Breast epithelium (tissue), 4 donors: ENCODE measurements around the gene HSD17B2. TPM values are rescaled to one million over a fixed set of nuclear protein-coding genes. Genes with fewer than 3 reads are reported as not detected.
A peak's percentile ranks its signal among the peaks of the same experiment; 100 is the strongest.

ENCODE experiments used
- DNase-seq, 2 donors: peaks; one replicate each; pipeline ENCODE4 v3.0.0-alpha.2; 2019; ENCODE audit warnings: low spot score in 2 of 2
- H3K27ac ChIP-seq, 2 donors: fragments of 200-600 bp; sonication (generic) in 1 of 2; one replicate each; pipeline ENCODE4 v1.5.1; 2016 to 2019; ENCODE audit warnings: mild to moderate bottlenecking in 1 of 2
- H3K27me3 ChIP-seq, 2 donors: fragments of 200-600 bp; sonication (generic) in 1 of 2; one replicate each; pipeline versions ENCODE4 v1.5.1 to v1.6.0; 2017 to 2019; ENCODE audit warnings: control low read depth in 1 of 2, mild to moderate bottlenecking in 1 of 2
- H3K36me3 ChIP-seq: fragments of 200-600 bp; one replicate; pipeline ENCODE4 v1.5.1; 2019
- H3K4me1 ChIP-seq, 2 donors: fragments of 200-600 bp; sonication (generic); one replicate each; pipeline ENCODE4 v1.5.1; 2016 to 2019; ENCODE audit warnings: control low read depth in 1 of 2
- H3K4me3 ChIP-seq, 3 donors: fragments of 200-600 bp; sonication (generic); 1 replicate in 2 of 3; 2 replicates in 1 of 3; pipeline ENCODE4 v1.5.1; 2016 to 2019; ENCODE audit warnings: mild to moderate bottlenecking in 3 of 3, moderate library complexity in 2 of 3
- H3K9me3 ChIP-seq, 2 donors: fragments of 200-600 bp; sonication (generic) in 1 of 2; one replicate each; pipeline ENCODE4 v1.5.1; 2016 to 2019; ENCODE audit warnings: control low read depth in 1 of 2
- POLR2A ChIP-seq: fragments of 450-650 bp; IDR thresholded peaks from one replicate; pipeline ENCODE4 v1.6.1; 2016; ENCODE audit warnings: antibody characterized with exemption, mild to moderate bottlenecking, moderate library complexity
- POLR2AphosphoS5 ChIP-seq, 3 donors: sonication (generic); formaldehyde crosslinking; IDR thresholded peaks; one replicate each; pipeline ENCODE4 v1.6.1; 2017; ENCODE audit warnings: antibody characterized with exemption in 3 of 3
- intact Hi-C: fragments of 100-400 bp; cut with DNase I; formaldehyde crosslinking; loops from one replicate; pipeline ENCODE4 v1.15.1; 2023; ENCODE audit warnings: low total_unique reads
- total RNA-seq, 3 donors: library from RNA; depleted of rRNA; stranded (reverse); fragments of >200 nt; gene quantifications; one replicate each; pipeline ENCODE4 v1.1.0, GENCODE V29; 2016
- TF ChIP-seq, protein P1 (sequence below), 3 donors: fragments of 450-650 bp; IDR thresholded peaks; one replicate each; pipeline ENCODE4 v1.5.1; 2016 to 2017; ENCODE audit warnings: antibody characterized with exemption in 3 of 3, mild to moderate bottlenecking in 3 of 3, moderate library complexity in 3 of 3

Gene HSD17B2
- total RNA-seq, 3 donors from 2014 or later = 4.5 to 8.8 TPM; not detected in 1

- TF ChIP-seq POLR2A = no peak
- TF ChIP-seq POLR2AphosphoS5 (IDR thresholded peaks at IDR 0.05) = no peak
- TF ChIP-seq, protein P1, sequence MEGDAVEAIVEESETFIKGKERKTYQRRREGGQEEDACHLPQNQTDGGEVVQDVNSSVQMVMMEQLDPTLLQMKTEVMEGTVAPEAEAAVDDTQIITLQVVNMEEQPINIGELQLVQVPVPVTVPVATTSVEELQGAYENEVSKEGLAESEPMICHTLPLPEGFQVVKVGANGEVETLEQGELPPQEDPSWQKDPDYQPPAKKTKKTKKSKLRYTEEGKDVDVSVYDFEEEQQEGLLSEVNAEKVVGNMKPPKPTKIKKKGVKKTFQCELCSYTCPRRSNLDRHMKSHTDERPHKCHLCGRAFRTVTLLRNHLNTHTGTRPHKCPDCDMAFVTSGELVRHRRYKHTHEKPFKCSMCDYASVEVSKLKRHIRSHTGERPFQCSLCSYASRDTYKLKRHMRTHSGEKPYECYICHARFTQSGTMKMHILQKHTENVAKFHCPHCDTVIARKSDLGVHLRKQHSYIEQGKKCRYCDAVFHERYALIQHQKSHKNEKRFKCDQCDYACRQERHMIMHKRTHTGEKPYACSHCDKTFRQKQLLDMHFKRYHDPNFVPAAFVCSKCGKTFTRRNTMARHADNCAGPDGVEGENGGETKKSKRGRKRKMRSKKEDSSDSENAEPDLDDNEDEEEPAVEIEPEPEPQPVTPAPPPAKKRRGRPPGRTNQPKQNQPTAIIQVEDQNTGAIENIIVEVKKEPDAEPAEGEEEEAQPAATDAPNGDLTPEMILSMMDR (IDR thresholded peaks at IDR 0.05) = no peak
- Histone ChIP-seq H3K4me3 (no peak overlapping the region), H3K36me3 (no peaks in the 10 kb centered on the region), H3K27ac (no peak overlapping the region), H3K9me3 (no peaks in the 10 kb centered on the region), H3K4me1 (no peaks in the 10 kb centered on the region), H3K27me3 (no peaks in the 10 kb centered on the region)
- intact Hi-C loops = no loop called here
- no peak for DNase-seq
These were observed 40.6 kb upstream of the HSD17B2 start for GRCh38 chr16:81994485-81994884.

DNA sequence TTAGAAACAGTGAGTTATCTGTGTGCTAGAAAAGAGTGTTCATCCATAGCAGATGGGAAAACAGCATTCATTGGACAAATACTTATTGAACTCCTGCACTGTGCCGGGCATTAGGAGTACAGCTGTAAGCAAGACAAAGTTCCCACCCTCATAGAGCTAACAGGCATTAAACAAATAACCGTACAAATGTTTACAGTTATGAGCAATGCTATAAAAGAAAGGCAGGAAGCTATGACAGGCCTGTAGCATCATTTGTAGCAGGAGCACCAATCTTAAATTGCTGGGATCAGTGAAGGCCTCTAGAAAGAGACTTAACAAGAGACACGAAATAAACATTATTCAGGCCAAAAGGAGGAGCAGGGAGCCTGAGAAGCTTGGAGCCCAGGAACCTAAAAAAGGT is 39.4 kb upstream of the HSD17B2 start:
- H3K27me3 ChIP-seq = no peaks in the 10 kb centered on the region
- no peak for DNase-seq
- H3K27ac ChIP-seq = no peak overlapping the region
- TF ChIP-seq POLR2AphosphoS5 (IDR thresholded peaks at IDR 0.05) (no peak), POLR2A (no peak)
- TF ChIP-seq, protein P1 (IDR thresholded peaks at IDR 0.05) = no peak
- H3K4me3 ChIP-seq = no peak overlapping the region
- no peaks in the 10 kb centered on the region for H3K9me3 ChIP-seq
- no peaks in the 10 kb centered on the region for H3K36me3 ChIP-seq
- intact Hi-C loops = no loop called here
- H3K4me1 ChIP-seq = no peaks in the 10 kb centered on the region

DNA sequence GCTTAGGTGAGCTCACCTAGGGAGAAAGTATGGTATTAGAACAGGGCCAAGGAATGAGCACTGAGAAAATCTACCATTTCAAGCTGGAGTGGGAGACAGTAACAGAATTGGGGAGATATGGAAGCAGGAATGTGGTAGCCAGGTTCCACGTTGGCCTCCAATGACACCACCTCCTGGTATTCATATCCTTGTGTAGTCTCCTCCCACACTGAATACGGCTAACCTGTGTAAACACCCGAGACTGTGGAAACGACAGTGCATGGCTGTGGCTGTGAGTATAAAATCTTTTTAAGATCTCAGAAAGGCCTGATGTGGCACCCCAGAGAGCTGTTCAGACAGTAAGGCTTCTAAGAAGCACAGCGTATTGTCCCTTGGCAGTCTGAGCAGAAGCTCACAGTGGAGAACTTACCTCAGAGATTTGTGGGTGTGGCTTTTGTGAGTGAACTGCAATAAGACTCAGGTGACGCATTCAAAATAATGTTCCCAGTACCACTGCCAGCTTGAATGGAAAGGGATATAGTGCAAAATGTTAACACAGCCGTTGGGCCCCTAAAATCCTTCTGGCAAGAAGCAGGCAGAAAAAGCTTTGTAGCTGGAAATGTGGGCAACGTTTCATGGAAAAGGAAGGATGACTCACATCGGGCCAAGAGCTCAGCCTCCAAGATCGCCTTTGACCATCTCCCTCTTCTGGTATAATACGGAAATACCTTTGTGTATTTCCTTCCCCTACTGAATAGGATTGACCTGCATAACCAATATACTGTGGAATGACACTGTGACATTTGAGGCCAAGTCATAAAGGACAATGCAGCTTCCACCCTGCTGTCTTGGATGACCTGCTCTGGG is 38.2 kb upstream of the HSD17B2 start:
- TF ChIP-seq, protein P1 (IDR thresholded peaks at IDR 0.05) = no peak
- no peak for TF ChIP-seq POLR2A
- no peak for TF ChIP-seq POLR2AphosphoS5 (IDR thresholded peaks at IDR 0.05)
- intact Hi-C loops = no loop called here

DNA sequence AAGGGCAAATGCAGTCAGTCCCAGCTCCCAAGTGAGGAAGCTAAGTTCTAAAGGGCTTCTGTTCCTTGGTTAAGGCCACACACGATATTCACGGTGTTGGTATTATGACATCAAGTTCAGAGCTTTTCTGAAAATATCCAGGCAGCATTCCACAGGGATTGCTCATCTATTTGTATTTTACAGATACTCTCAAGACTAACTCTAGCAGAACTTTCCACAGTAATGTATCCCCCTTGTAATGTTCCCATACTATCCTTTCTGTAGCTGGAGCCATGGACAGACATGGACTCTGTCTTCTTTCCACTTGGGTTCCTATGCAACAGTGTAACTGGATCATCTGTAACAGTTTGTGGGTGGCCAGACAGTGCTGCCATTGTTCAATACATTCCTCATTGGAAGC is 37.3 kb upstream of the HSD17B2 start:
- no peaks in the 10 kb centered on the region for H3K27me3 ChIP-seq
- H3K4me3 ChIP-seq = no peak overlapping the region
- no peak for DNase-seq
- H3K27ac ChIP-seq = peak overlapping the region; percentile 36 to 65
- no peaks in the 10 kb centered on the region for H3K9me3 ChIP-seq
- TF ChIP-seq, protein P1 (IDR thresholded peaks at IDR 0.05) = no peak
- TF ChIP-seq POLR2A (no peak), POLR2AphosphoS5 (IDR thresholded peaks at IDR 0.05) (no peak)
- no peaks in the 10 kb centered on the region for H3K36me3 ChIP-seq
- intact Hi-C loops = no loop called here
- no peaks in the 10 kb centered on the region for H3K4me1 ChIP-seq

More for the DNA sequence above, 38.2 kb upstream of the HSD17B2 start:
- no peak for DNase-seq
- Histone ChIP-seq H3K27ac (peak overlapping the region; percentile 36 to 65), H3K4me3 (no peak overlapping the region), H3K4me1 (no peaks in the 10 kb centered on the region), H3K9me3 (no peaks in the 10 kb centered on the region), H3K27me3 (no peaks in the 10 kb centered on the region), H3K36me3 (no peaks in the 10 kb centered on the region)

DNA sequence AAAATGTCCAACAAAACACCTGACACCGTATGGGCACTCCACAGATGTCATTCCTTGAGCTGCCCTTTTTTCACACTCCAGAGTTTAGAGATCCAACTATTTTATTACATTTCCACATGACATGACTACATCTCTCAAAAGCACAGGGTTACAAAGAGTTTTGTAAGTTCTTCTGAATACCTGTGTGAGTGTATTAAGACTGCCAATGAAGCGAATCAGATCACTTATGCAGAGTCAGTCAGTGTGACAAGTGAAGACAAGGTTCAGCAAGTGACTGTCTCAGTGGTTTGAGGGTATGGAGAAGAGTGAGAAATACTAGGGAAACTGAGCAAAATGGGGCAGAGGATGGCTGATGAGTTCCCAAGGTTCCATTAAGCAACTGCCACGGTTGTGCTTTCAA is 32.2 kb upstream of the HSD17B2 start:
- Histone ChIP-seq H3K4me3 (no peak overlapping the region), H3K9me3 (no peaks in the 10 kb centered on the region), H3K36me3 (no peaks in the 10 kb centered on the region), H3K4me1 (no peaks in the 10 kb centered on the region), H3K27ac (no peak overlapping the region), H3K27me3 (no peaks in the 10 kb centered on the region)
- TF ChIP-seq POLR2AphosphoS5 (IDR thresholded peaks at IDR 0.05) = no peak
- no peak for TF ChIP-seq POLR2A
- TF ChIP-seq, protein P1 (IDR thresholded peaks at IDR 0.05) = no peak
- no peak for DNase-seq
- intact Hi-C loops = no loop called here
